Caco-2 (cell line): Measurements from ENCODE around the gene TET2. TPM values are rescaled to one million over a fixed set of nuclear protein-coding genes. Genes with fewer than 3 reads are reported as not detected.

ENCODE experiments used
- BruUV-seq: library from RNA; stranded (reverse); fragments of 400-500 nt; replicated peaks from 2 replicates; lab custom pipeline; 2021; lab: Mats Ljungman, UMichigan
- CTCF ChIA-PET: fragments of 300-600 bp; sonication (Branson Sonifier 250); formaldehyde crosslinking; loops from one replicate; lab custom pipeline; 2022; ENCODE audit warnings: antibody characterized with exemption; lab: Charles Lee
- POLR2A ChIA-PET: fragments of 300-600 bp; sonication (Branson Sonifier 250); formaldehyde crosslinking; loops from one replicate; lab custom pipeline; 2022; ENCODE audit warnings: antibody characterized with exemption; lab: Charles Lee
- DNase-seq, 2 experiments: peaks; one replicate each; pipeline versions ENCODE4 v3.0.0 to v3.0.0-alpha.2; 2020 to 2022
- H3K27me3 ChIP-seq: replicated peaks from 2 replicates; pipeline ENCODE4 v1.6.0; 2011; ENCODE audit warnings: low read length; ENCODE audit not compliant: control insufficient read depth, insufficient read depth
- H3K36me3 ChIP-seq: 2 replicates; pipeline ENCODE4 v1.5.1; 2011; ENCODE audit warnings: low read length; ENCODE audit not compliant: control insufficient read depth, insufficient read depth
- H3K4me1 ChIP-seq: fragments of 250-450 bp; sonication (Bioruptor Pico); 2 replicates; pipeline ENCODE4 v1.5.1; 2020; ENCODE audit warnings: mild to moderate bottlenecking
- H3K4me3 ChIP-seq: 2 replicates; pipeline ENCODE4 v1.5.1; 2011; ENCODE audit warnings: low read depth, mild to moderate bottlenecking, control low read depth, low read length
- H3K9me3 ChIP-seq: fragments of 250-450 bp; sonication (Bioruptor Pico); 2 replicates; pipeline ENCODE4 v1.5.1; 2020; ENCODE audit warnings: mild to moderate bottlenecking, moderate library complexity
- H3K27ac Mint-ChIP-seq: one replicate; pipeline ENCODE4 v1.8.0; 2022; ENCODE audit warnings: mixed read lengths; ENCODE audit not compliant: unreplicated experiment
- H3K27me3 Mint-ChIP-seq: one replicate; pipeline ENCODE4 v1.8.0; 2022; ENCODE audit warnings: mixed read lengths; ENCODE audit not compliant: insufficient read depth, unreplicated experiment
- H3K36me3 Mint-ChIP-seq: one replicate; pipeline ENCODE4 v1.8.0; 2022; ENCODE audit warnings: mild to moderate bottlenecking, mixed read lengths; ENCODE audit not compliant: insufficient read depth, unreplicated experiment
- H3K4me1 Mint-ChIP-seq: one replicate; pipeline ENCODE4 v1.8.0; 2022; ENCODE audit warnings: low read depth, mixed read lengths; ENCODE audit not compliant: unreplicated experiment
- H3K4me3 Mint-ChIP-seq: one replicate; pipeline ENCODE4 v1.8.0; 2022; ENCODE audit warnings: mild to moderate bottlenecking, moderate library complexity, mixed read lengths; ENCODE audit not compliant: unreplicated experiment
- H3K9me3 Mint-ChIP-seq: one replicate; pipeline ENCODE4 v1.8.0; 2022; ENCODE audit warnings: mixed read lengths; ENCODE audit not compliant: unreplicated experiment
- intact Hi-C: fragments of 100-400 bp; cut with micrococcal nuclease; formaldehyde crosslinking; loops from one replicate; pipeline ENCODE4 v1.10.0; 2022; ENCODE audit not compliant: unreplicated experiment
- total RNA-seq: library from RNA; stranded (reverse); gene quantifications from 2 replicates; pipeline ENCODE4 v1.2.3, GENCODE V29; 2022
- TF ChIP-seq, protein P1 (sequence below), 2 experiments: fragments of 200-600 bp in 1 of 2; IDR thresholded peaks; 1 replicate in 1 of 2; 2 replicates in 1 of 2; pipeline versions ENCODE4 v1.5.1 to v1.8.0; 2011 to 2022; ENCODE audit warnings: antibody characterized with exemption in 1 of 2, control low read depth in 1 of 2, inconsistent platforms in 1 of 2, low read depth in 1 of 2, low read length in 1 of 2, mild to moderate bottlenecking in 1 of 2, moderate library complexity in 1 of 2; ENCODE audit not compliant: insufficient read depth in 1 of 2, severe bottlenecking in 1 of 2, unreplicated experiment in 1 of 2

The TET2 gene
- total RNA-seq, 1 experiment from 2014 or later: 14.8 TPM

DNA sequence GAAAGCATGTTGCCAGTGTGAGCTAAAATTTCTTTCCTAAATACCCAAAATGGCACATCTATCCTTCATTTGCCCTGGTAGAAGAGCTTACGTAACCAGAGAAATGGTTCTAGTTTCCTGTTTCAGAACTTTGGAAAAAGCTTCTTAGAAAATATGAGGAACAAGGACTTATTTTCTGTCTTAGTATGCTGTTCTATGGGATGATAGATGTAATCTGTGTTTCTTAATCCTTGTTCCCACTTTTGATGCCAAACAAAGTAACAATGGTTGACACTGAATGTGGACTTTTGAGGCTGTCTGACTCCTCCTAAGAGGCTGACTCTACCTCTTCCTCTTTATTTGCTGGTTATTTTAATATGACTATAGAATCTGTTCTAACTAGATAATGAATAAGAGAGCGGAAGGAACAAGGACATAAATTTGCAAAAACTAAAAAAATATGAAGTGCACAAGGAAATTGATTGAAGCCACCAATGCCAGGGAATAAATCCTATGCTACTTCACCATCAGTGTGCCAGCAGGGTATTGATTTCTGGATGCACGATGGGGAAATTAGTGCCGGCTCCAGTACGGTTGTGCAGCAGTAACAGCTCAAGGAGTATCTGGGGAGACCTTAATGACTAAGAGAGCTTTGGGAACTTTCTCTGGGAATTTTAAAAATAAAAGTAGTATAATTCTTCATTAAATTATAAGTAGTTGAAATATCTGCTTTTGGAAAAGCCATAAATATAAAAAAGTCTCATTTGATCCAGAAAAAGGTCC lies 39.4 kb upstream of the TET2 start:
- BruUV-seq: no TSS peak
- Mint-ChIP-seq H3K27me3 (peaks cover 6% of the 10 kb centered on the region), H3K4me1 (no peaks in the 10 kb centered on the region), H3K9me3 (no peaks in the 10 kb centered on the region), H3K4me3 (no peak overlapping the region), H3K36me3 (no peaks in the 10 kb centered on the region), H3K27ac (no peak overlapping the region)
- Histone ChIP-seq H3K4me3 (no peak overlapping the region), H3K36me3 (no peaks in the 10 kb centered on the region), H3K9me3 (no peaks in the 10 kb centered on the region), H3K27me3 (no peaks in the 10 kb centered on the region), H3K4me1 (no peaks in the 10 kb centered on the region)
- intact Hi-C loops: no loop called here
- no peak for DNase-seq
- TF ChIP-seq, protein P1, sequence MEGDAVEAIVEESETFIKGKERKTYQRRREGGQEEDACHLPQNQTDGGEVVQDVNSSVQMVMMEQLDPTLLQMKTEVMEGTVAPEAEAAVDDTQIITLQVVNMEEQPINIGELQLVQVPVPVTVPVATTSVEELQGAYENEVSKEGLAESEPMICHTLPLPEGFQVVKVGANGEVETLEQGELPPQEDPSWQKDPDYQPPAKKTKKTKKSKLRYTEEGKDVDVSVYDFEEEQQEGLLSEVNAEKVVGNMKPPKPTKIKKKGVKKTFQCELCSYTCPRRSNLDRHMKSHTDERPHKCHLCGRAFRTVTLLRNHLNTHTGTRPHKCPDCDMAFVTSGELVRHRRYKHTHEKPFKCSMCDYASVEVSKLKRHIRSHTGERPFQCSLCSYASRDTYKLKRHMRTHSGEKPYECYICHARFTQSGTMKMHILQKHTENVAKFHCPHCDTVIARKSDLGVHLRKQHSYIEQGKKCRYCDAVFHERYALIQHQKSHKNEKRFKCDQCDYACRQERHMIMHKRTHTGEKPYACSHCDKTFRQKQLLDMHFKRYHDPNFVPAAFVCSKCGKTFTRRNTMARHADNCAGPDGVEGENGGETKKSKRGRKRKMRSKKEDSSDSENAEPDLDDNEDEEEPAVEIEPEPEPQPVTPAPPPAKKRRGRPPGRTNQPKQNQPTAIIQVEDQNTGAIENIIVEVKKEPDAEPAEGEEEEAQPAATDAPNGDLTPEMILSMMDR (IDR thresholded peaks at IDR 0.05; ENCODE audit: insufficient read depth in 1 of 2, low read depth in 1 of 2, low read length in 1 of 2, severe bottlenecking in 1 of 2, unreplicated experiment in 1 of 2): no peak
- POLR2A ChIA-PET: no interaction called here
- CTCF ChIA-PET: no interaction called here

DNA sequence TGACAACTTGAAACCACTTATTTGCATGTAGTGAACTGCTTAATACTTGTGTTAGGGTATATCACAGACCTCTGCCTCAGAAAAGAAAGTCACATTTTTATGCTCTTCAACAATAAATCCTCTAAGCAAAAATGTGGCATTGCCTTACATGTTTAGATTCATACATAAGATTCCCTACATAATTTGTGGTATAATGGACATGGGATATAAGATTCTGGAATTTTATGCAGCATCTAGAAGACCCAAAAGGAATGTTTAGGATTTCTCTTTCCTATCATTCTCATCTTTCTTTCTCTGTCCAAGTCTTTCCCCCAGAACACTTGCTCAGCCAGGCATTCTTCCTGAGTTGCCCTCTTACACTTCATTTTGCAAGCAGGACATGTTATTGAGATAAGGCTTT lies 37.7 kb upstream of the TET2 start:
- CTCF ChIA-PET: no interaction called here

DNA sequence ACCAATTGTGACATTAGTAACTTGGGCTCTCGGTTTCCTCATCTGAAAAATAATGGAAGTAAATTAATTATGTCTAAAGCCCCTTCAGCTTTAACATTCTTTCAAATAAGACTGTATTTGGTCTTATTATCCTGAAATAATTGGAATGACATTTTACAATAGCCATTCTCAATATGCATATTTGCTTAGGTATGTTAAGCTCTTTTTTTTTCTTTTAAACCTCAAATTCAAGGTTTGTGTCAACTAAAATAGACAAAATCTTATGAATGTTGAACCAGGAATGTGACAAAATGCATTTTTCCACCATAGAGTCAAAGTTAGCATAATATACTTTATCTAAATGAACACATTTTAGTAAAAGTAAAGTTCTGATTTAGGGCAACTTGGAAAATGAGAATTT lies 34.4 kb upstream of the TET2 start:
- Histone ChIP-seq H3K4me1 (no peaks in the 10 kb centered on the region), H3K4me3 (no peak overlapping the region), H3K27me3 (no peaks in the 10 kb centered on the region), H3K9me3 (no peaks in the 10 kb centered on the region), H3K36me3 (no peaks in the 10 kb centered on the region)
- ChIA-PET CTCF (no interaction called here), POLR2A (no interaction called here)
- no peak overlapping the region for H3K27ac Mint-ChIP-seq
- H3K4me1 Mint-ChIP-seq: peaks cover 6% of the 10 kb centered on the region
- H3K36me3 Mint-ChIP-seq: no peaks in the 10 kb centered on the region
- no peak for DNase-seq
- intact Hi-C loops: no loop called here
- TF ChIP-seq, protein P1 (IDR thresholded peaks at IDR 0.05; ENCODE audit: insufficient read depth in 1 of 2, low read depth in 1 of 2, low read length in 1 of 2, severe bottlenecking in 1 of 2, unreplicated experiment in 1 of 2): no peak
- no peak overlapping the region for H3K4me3 Mint-ChIP-seq
- BruUV-seq: no TSS peak
- H3K9me3 Mint-ChIP-seq: no peaks in the 10 kb centered on the region
- H3K27me3 Mint-ChIP-seq: no peaks in the 10 kb centered on the region

More for the DNA sequence above, 37.7 kb upstream of the TET2 start:
- no peak for DNase-seq
- Histone ChIP-seq H3K36me3 (no peaks in the 10 kb centered on the region), H3K9me3 (no peaks in the 10 kb centered on the region), H3K4me3 (no peak overlapping the region), H3K27me3 (no peaks in the 10 kb centered on the region), H3K4me1 (no peaks in the 10 kb centered on the region)
- H3K27me3 Mint-ChIP-seq: peaks cover 6% of the 10 kb centered on the region
- POLR2A ChIA-PET: no interaction called here
- no peaks in the 10 kb centered on the region for H3K9me3 Mint-ChIP-seq
- no peak overlapping the region for H3K4me3 Mint-ChIP-seq
- no TSS peak for BruUV-seq
- TF ChIP-seq, protein P1 (IDR thresholded peaks at IDR 0.05; ENCODE audit: insufficient read depth in 1 of 2, low read depth in 1 of 2, low read length in 1 of 2, severe bottlenecking in 1 of 2, unreplicated experiment in 1 of 2): no peak
- H3K36me3 Mint-ChIP-seq: no peaks in the 10 kb centered on the region
- H3K27ac Mint-ChIP-seq: no peak overlapping the region
- H3K4me1 Mint-ChIP-seq: no peaks in the 10 kb centered on the region
- intact Hi-C loops: no loop called here
